Activated CD4-positive, CD25-positive, alpha-beta regulatory T cell treated with anti-CD3 and anti-CD28 coated beads, Interleukin-2, amount 50 U/mL, for 24 hours (primary cell): ENCODE measurements around the gene GDI1.
A peak's percentile ranks its signal among the peaks of the same experiment; 100 is the strongest.

Experiments used
- ATAC-seq, 2 donors: fragments of 150-1000 bp; cut with Tn5 transposase; one replicate each; pipeline ENCODE4 v1.10.0; 2021; ENCODE audit warnings: mild to moderate bottlenecking in 1 of 2, moderate library complexity in 1 of 2

The GDI1 gene

GRCh38 chrX:154463611-154464220 lies 26.8 kb downstream of the GDI1 start:
- ATAC-seq, result no peak

- no peak for ATAC-seq
These were observed 27.9 kb downstream of the GDI1 start for GRCh38 chrX:154464806-154465365.

- ATAC-seq, result no peak
These were observed 28.6 kb downstream of the GDI1 start for GRCh38 chrX:154465601-154466000.

- no peak for ATAC-seq
These were observed 29.1 kb downstream of the GDI1 start for GRCh38 chrX:154466036-154466435.

GRCh38 chrX:154466907-154467306 lies 30.0 kb downstream of the GDI1 start:
- ATAC-seq, result no peak

- no peak for ATAC-seq
These were observed 30.6 kb downstream of the GDI1 start for GRCh38 chrX:154467556-154467955.

GRCh38 chrX:154468217-154468616 lies 31.3 kb downstream of the GDI1 start:
- no peak for ATAC-seq

GRCh38 chrX:154469114-154469513 lies 32.2 kb downstream of the GDI1 start:
- ATAC-seq, result no peak

- no peak for ATAC-seq
These were observed 32.9 kb downstream of the GDI1 start for GRCh38 chrX:154469880-154470279.

GRCh38 chrX:154470434-154470833 lies 33.5 kb downstream of the GDI1 start:
- ATAC-seq, result no peak

GRCh38 chrX:154470914-154471568 lies 34.1 kb downstream of the GDI1 start:
- no peak for ATAC-seq

- ATAC-seq, result no peak
These were observed 35.1 kb downstream of the GDI1 start for GRCh38 chrX:154471839-154472684.

- ATAC-seq, result no peak
These were observed 36.0 kb downstream of the GDI1 start for GRCh38 chrX:154472685-154473632.

GRCh38 chrX:154473683-154474082 lies 36.7 kb downstream of the GDI1 start:
- ATAC-seq, result no peak

- ATAC-seq, result no peak
These were observed 39.9 kb downstream of the GDI1 start for GRCh38 chrX:154476821-154477220.

GRCh38 chrX:154477891-154478477 lies 41.0 kb downstream of the GDI1 start:
- ATAC-seq, result no peak

- peak; percentile 94 for ATAC-seq
These were observed 42.0 kb downstream of the GDI1 start, which contains the start of gene LAGE3 for GRCh38 chrX:154478728-154479622. Gene LAGE3 (minus strand): TSS chrX:154479281. CDS start chrX:154478915, 366 bp downstream.

GRCh38 chrX:154481195-154481594 lies 44.2 kb downstream of the GDI1 start:
- no peak for ATAC-seq

GRCh38 chrX:154481911-154482601 lies 45.1 kb downstream of the GDI1 start:
- ATAC-seq, result no peak

- ATAC-seq, result no peak
These were observed 45.8 kb downstream of the GDI1 start for GRCh38 chrX:154482786-154483185.
